K562 (cell line): ENCODE results near the gene ILK. TPM values are rescaled to one million over a fixed set of nuclear protein-coding genes. Genes with fewer than 3 reads are reported as not detected.
A peak's percentile ranks its signal among the peaks of the same experiment; 100 is the strongest.

Source experiments
- CTCF ChIP-seq, 3 experiments: IDR thresholded peaks in 2 of 3; conservative IDR thresholded peaks in 1 of 3; 2 replicates each; pipeline ENCODE4 v1.5.1; 2011 to 2012; ENCODE audit warnings: low read length in 3 of 3, mild to moderate bottlenecking in 3 of 3, control low read depth in 2 of 3, improper control_type of control experiment in 1 of 3, inconsistent platforms in 1 of 3, low read depth in 1 of 3, mixed read lengths in 1 of 3, moderate library complexity in 1 of 3; ENCODE audit not compliant: insufficient read depth in 2 of 3
- DEAF1 ChIP-seq: fragments of 450-650 bp; formaldehyde crosslinking; IDR thresholded peaks from 2 replicates; pipeline ENCODE4 v1.4.0; 2020; ENCODE audit warnings: mild to moderate bottlenecking, moderate library complexity
- DIDO1 ChIP-seq: fragments of 450-650 bp; IDR thresholded peaks from 2 replicates; pipeline ENCODE4 v1.6.1; 2016; ENCODE audit warnings: low read depth, missing biosample characterization, missing genetic modification characterization
- FOS ChIP-seq: IDR thresholded peaks from 3 replicates; pipeline ENCODE4 v1.6.1; 2011; ENCODE audit not compliant: insufficient read length; ENCODE audit errors: extremely low read depth
- FOSL1 ChIP-seq: fragments of 200-800 bp; sonication (Bioruptor generic); conservative IDR thresholded peaks from 2 replicates; pipeline ENCODE4 v1.6.1; 2016; ENCODE audit warnings: missing genetic modification characterization, missing compliant biosample characterization
- HNRNPLL ChIP-seq: fragments of 200-400 bp; formaldehyde crosslinking; IDR thresholded peaks from 2 replicates; pipeline ENCODE4 v1.6.1; 2017; ENCODE audit warnings: low read length, low read depth, mild to moderate bottlenecking; ENCODE audit not compliant: poor library complexity, severe bottlenecking
- MGA ChIP-seq: fragments of 450-650 bp; IDR thresholded peaks from 2 replicates; pipeline ENCODE4 v1.6.1; 2016; ENCODE audit warnings: mild to moderate bottlenecking, moderate library complexity
- MYNN ChIP-seq, 2 experiments: sonication (generic); formaldehyde crosslinking in 1 of 2; IDR thresholded peaks; 2 replicates each; pipeline versions ENCODE4 v1.5.0 to v1.6.1; 2016 to 2020; ENCODE audit warnings: antibody characterized with exemption in 1 of 2, missing genetic modification reagents in 1 of 2
- STAT5B ChIP-seq: fragments of 250-450 bp; sonication (Bioruptor Pico); IDR thresholded peaks from 2 replicates; pipeline ENCODE4 v1.8.0; 2021; ENCODE audit warnings: mild to moderate bottlenecking, inconsistent platforms
- ZNF324 ChIP-seq: fragments of 250-450 bp; sonication (Bioruptor Pico); IDR thresholded peaks from 2 replicates; pipeline ENCODE4 v1.4.0; 2020; ENCODE audit warnings: mild to moderate bottlenecking
- ZNF408 ChIP-seq: fragments of 250-450 bp; sonication (Bioruptor Pico); IDR thresholded peaks from 2 replicates; pipeline ENCODE4 v1.4.0; 2020; ENCODE audit warnings: low read depth, mild to moderate bottlenecking, moderate library complexity
- ZNF586 ChIP-seq: fragments of 450-650 bp; formaldehyde crosslinking; conservative IDR thresholded peaks from 2 replicates; pipeline ENCODE4 v1.4.0; 2020; ENCODE audit warnings: mild to moderate bottlenecking, moderate library complexity
- polyA plus RNA-seq, 8 experiments: library from polyadenylated mRNA; depleted of rRNA in 4 of 8; stranded (reverse) in 5 of 8; unstranded in 3 of 8; fragments of >200 nt; fragmentation: Nextera tagmentation in 2 of 8; fragmentation: Illumina TruSeq in 1 of 8; extraction: Ambion mirVana in 2 of 8; extraction: Trizol in 1 of 8; gene quantifications; 2 replicates each; pipeline versions ENCODE4 v1.2.1 to v1.2.3, GENCODE V29; 2011 to 2014; ENCODE audit warnings: inconsistent platforms in 1 of 8, missing spikeins in 1 of 8
- total RNA-seq, 7 experiments: library from RNA; depleted of rRNA in 6 of 7; stranded (reverse); fragments of >200 nt in 6 of 7; fragmentation: Illumina TruSeq in 2 of 7; extraction: Trizol in 2 of 7; gene quantifications; 2 replicates each; pipeline versions ENCODE4 v1.2.1 to v1.2.3, GENCODE V29; 2011 to 2021; ENCODE audit warnings: low replicate concordance in 1 of 7

The ILK gene
- total and polyA plus RNA-seq, 9 of the 15 experiments (the other 6 are each of a cell fraction or from before 2014, with no cell fraction given), result 43.3 to 95.9 (median 58.9) TPM

GRCh38 chr11:6603287-6604080 lies at the start of gene ILK, which contains the start of gene RRP8 (continued):
- peak; percentile 75 for TF ChIP-seq MGA
- TF ChIP-seq CTCF (IDR thresholded peaks at IDR 0.05 in 2 of 3, conservative IDR thresholded peaks at IDR 0.05 in 1 of 3; ENCODE audit: insufficient read depth in 2 of 3, low read depth in 1 of 3, low read length in 3 of 3), result 0 out of 6 replicates have a peak, but pooled peaks of 1 of the 3 experiments have one; percentile 22
- TF ChIP-seq DEAF1 (CRISPR knock-in tag), result no peak
- no peak for TF ChIP-seq ZNF586 (CRISPR knock-in tag)
- TF ChIP-seq HNRNPLL, result no peak
- TF ChIP-seq DIDO1, result 0 out of 2 replicates have a peak, but pooled peaks have one; percentile 21
- TF ChIP-seq ZNF324, result no peak
- TF ChIP-seq ZNF408 (CRISPR knock-in tag), result no peak
- TF ChIP-seq MYNN (IDR thresholded peaks at IDR 0.05), result no peak
- no peak for TF ChIP-seq MYNN (CRISPR knock-in tag; IDR thresholded peaks at IDR 0.05)
- no peak for TF ChIP-seq FOS
- TF ChIP-seq STAT5B (CRISPR knock-in tag), result no peak
- no peak for TF ChIP-seq FOSL1
